Astrocyte (in vitro differentiated cells and primary cell): Measurements from ENCODE around the gene JMJD1C. TPM values are rescaled to one million over a fixed set of nuclear protein-coding genes. Genes with fewer than 3 reads are reported as not detected.

ENCODE experiments used
- DNase-seq: peaks from one replicate; pipeline ENCODE4 v3.0.0-alpha.2; 2010; ENCODE audit warnings: low read depth
- FAIRE-seq: peaks from 2 replicates; lab custom pipeline; 2011; peaks lifted over from hg19 to GRCh38; lab: Jason Lieb, UNC
- H2AFZ ChIP-seq: 2 replicates; pipeline ENCODE4 v1.6.0; 2012; ENCODE audit warnings: low read depth, low read length, inconsistent platforms
- H3K27ac ChIP-seq: 2 replicates; pipeline ENCODE4 v1.5.1; 2011; ENCODE audit warnings: low read depth, low read length, inconsistent platforms
- H3K27me3 ChIP-seq: 2 replicates; pipeline ENCODE4 v1.6.0; 2011; ENCODE audit warnings: low read length, inconsistent platforms; ENCODE audit not compliant: insufficient read depth
- H3K36me3 ChIP-seq: 2 replicates; pipeline ENCODE4 v1.5.1; 2011; ENCODE audit warnings: low read length, inconsistent platforms; ENCODE audit not compliant: insufficient read depth
- H3K4me1 ChIP-seq: 2 replicates; pipeline ENCODE4 v1.5.1; 2011; ENCODE audit warnings: low read length, inconsistent platforms; ENCODE audit not compliant: insufficient read depth
- H3K4me2 ChIP-seq: 2 replicates; pipeline ENCODE4 v1.6.0; 2012; ENCODE audit warnings: low read length, inconsistent platforms
- H3K4me3 ChIP-seq: 2 replicates; pipeline ENCODE4 v1.5.1; 2011; ENCODE audit warnings: low read depth, mild to moderate bottlenecking, low read length, inconsistent platforms; ENCODE audit not compliant: insufficient read depth
- H3K79me2 ChIP-seq: 2 replicates; pipeline ENCODE4 v1.6.0; 2012; ENCODE audit warnings: mild to moderate bottlenecking, low read length, inconsistent platforms; ENCODE audit not compliant: insufficient read depth
- H3K9ac ChIP-seq: 2 replicates; pipeline ENCODE4 v1.6.0; 2012; ENCODE audit warnings: mild to moderate bottlenecking, low read length, inconsistent platforms
- H3K9me3 ChIP-seq: 2 replicates; pipeline ENCODE4 v1.5.1; 2012; ENCODE audit warnings: low read depth, mild to moderate bottlenecking, low read length, inconsistent platforms; ENCODE audit not compliant: insufficient read depth
- H4K20me1 ChIP-seq: 2 replicates; pipeline ENCODE4 v1.6.0; 2012; ENCODE audit warnings: low read length, inconsistent platforms; ENCODE audit not compliant: insufficient read depth
- H3K27ac Mint-ChIP-seq: one replicate; pipeline ENCODE4 v1.8.0; 2021; ENCODE audit warnings: mild to moderate bottlenecking, mixed read lengths; ENCODE audit not compliant: unreplicated experiment
- H3K27me3 Mint-ChIP-seq: one replicate; pipeline ENCODE4 v1.8.0; 2021; ENCODE audit warnings: low read depth, mixed read lengths; ENCODE audit not compliant: unreplicated experiment
- H3K36me3 Mint-ChIP-seq: one replicate; pipeline ENCODE4 v1.8.0; 2021; ENCODE audit warnings: low read depth, mixed read lengths; ENCODE audit not compliant: unreplicated experiment
- H3K4me1 Mint-ChIP-seq: one replicate; pipeline ENCODE4 v1.8.0; 2021; ENCODE audit warnings: low read depth, mixed read lengths; ENCODE audit not compliant: unreplicated experiment
- H3K4me3 Mint-ChIP-seq: one replicate; pipeline ENCODE4 v1.8.0; 2021; ENCODE audit warnings: mild to moderate bottlenecking, moderate library complexity, mixed read lengths; ENCODE audit not compliant: unreplicated experiment
- H3K9me3 Mint-ChIP-seq: one replicate; pipeline ENCODE4 v1.8.0; 2021; ENCODE audit warnings: mild to moderate bottlenecking, mixed read lengths; ENCODE audit not compliant: unreplicated experiment
- CTCF ChIP-seq: IDR thresholded peaks from 2 replicates; pipeline ENCODE4 v1.5.1; 2011; ENCODE audit warnings: low read depth, mild to moderate bottlenecking, inconsistent platforms, low read length, moderate library complexity; ENCODE audit not compliant: insufficient read depth
- EZH2 ChIP-seq: IDR thresholded peaks from 2 replicates; pipeline ENCODE4 v1.6.1; 2012; ENCODE audit warnings: mild to moderate bottlenecking, low read length, inconsistent platforms; ENCODE audit not compliant: insufficient read depth
- total RNA-seq: library from RNA; stranded (reverse); gene quantifications from 2 replicates; pipeline ENCODE4 v1.2.1, GENCODE V29; 2021

Gene JMJD1C
- total RNA-seq, 1 donor from 2014 or later = 61.0 TPM

DNA sequence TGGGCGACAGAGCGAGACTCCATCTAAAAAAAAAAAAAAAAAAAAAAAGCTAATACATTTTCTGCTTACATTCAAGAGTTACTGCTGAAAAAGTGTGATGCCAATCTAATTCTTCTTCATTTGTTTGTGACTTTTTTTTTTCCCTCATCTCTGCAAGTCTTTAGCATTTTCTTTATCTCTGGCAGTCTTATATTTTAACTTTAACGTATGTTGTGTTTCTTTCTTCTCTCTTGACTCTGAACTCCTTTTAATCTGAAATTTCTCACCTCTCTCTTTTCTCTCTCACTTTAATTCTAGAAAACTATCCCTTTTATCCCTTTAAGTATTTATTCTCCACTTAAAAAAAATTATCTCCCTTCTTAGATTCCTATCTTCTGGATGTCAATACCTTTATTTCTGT is 146.5 kb downstream of the JMJD1C start:
- no peaks in the 10 kb centered on the region for H3K9me3 ChIP-seq
- FAIRE-seq (no peak), DNase-seq (no peak)
- no peak overlapping the region for H2AFZ ChIP-seq
- Mint-ChIP-seq H3K4me1 (peaks cover 3% of the 10 kb centered on the region), H3K27ac (no peak overlapping the region), H3K36me3 (no peaks in the 10 kb centered on the region), H3K27me3 (no peaks in the 10 kb centered on the region), H3K4me3 (no peak overlapping the region), H3K9me3 (no peaks in the 10 kb centered on the region)
- H3K4me1 ChIP-seq = no peaks in the 10 kb centered on the region
- no peaks in the 10 kb centered on the region for H3K27me3 ChIP-seq
- peaks cover 27% of the 10 kb centered on the region for H3K79me2 ChIP-seq
- no peaks in the 10 kb centered on the region for H3K36me3 ChIP-seq
- H3K4me2 ChIP-seq = no peak overlapping the region
- H3K27ac ChIP-seq = no peak overlapping the region
- H3K9ac ChIP-seq = no peak overlapping the region
- no peak for TF ChIP-seq CTCF
- TF ChIP-seq EZH2 = no peak
- H3K4me3 ChIP-seq = no peak overlapping the region
- peaks cover 14% of the 10 kb centered on the region for H4K20me1 ChIP-seq

- no peak for FAIRE-seq
- H3K9me3 Mint-ChIP-seq = no peaks in the 10 kb centered on the region
- TF ChIP-seq EZH2 (no peak), CTCF (no peak)
These were observed 147.3 kb downstream of the JMJD1C start for GRCh38 chr10:63318491-63318890.

DNA sequence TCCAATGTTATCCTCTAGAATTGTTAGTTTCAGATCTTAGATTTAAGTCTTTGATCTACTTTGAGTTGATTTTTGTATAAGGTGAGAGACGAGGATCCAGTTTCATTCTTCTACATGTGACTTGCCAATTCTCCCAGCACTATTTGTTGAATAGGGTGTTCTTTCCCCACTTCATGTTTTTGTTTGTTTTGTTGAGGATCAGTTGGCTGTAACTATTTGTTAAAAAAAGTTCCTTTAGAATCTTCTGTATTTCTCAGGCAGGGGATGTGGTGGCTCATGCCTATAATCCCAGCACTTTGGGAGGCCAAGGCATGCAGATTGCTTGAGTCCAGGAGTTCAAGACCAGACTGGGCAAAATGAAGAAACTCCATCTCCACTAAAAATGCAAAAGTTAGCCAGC is 151.8 kb downstream of the JMJD1C start:
- Histone ChIP-seq H3K36me3 (no peaks in the 10 kb centered on the region), H2AFZ (no peak overlapping the region), H3K79me2 (peaks cover 24% of the 10 kb centered on the region), H3K27ac (no peak overlapping the region), H3K9ac (no peak overlapping the region), H3K4me3 (no peak overlapping the region), H4K20me1 (peaks cover under 1% of the 10 kb centered on the region), H3K4me1 (no peaks in the 10 kb centered on the region), H3K9me3 (no peaks in the 10 kb centered on the region), H3K4me2 (no peak overlapping the region), H3K27me3 (no peaks in the 10 kb centered on the region)
- Mint-ChIP-seq H3K27me3 (no peaks in the 10 kb centered on the region), H3K9me3 (no peaks in the 10 kb centered on the region), H3K36me3 (no peaks in the 10 kb centered on the region), H3K4me1 (peaks cover 1% of the 10 kb centered on the region), H3K4me3 (no peak overlapping the region), H3K27ac (no peak overlapping the region)
- FAIRE-seq (no peak), DNase-seq (no peak)
- no peak for TF ChIP-seq EZH2

More at GRCh38 chr10:63318491-63318890, 147.3 kb downstream of the JMJD1C start:
- Mint-ChIP-seq H3K27ac (no peak overlapping the region), H3K4me3 (no peak overlapping the region), H3K36me3 (no peaks in the 10 kb centered on the region), H3K27me3 (no peaks in the 10 kb centered on the region), H3K4me1 (no peaks in the 10 kb centered on the region)
- no peak overlapping the region for H3K4me3 ChIP-seq
- H4K20me1 ChIP-seq = peaks cover 9% of the 10 kb centered on the region
- H3K27ac ChIP-seq = no peak overlapping the region
- H3K4me2 ChIP-seq = no peak overlapping the region
- H3K4me1 ChIP-seq = no peaks in the 10 kb centered on the region
- H3K79me2 ChIP-seq = peaks cover 21% of the 10 kb centered on the region
- no peaks in the 10 kb centered on the region for H3K9me3 ChIP-seq
- H3K9ac ChIP-seq = no peak overlapping the region
- no peak for DNase-seq
- H2AFZ ChIP-seq = no peak overlapping the region
- H3K27me3 ChIP-seq = no peaks in the 10 kb centered on the region
- H3K36me3 ChIP-seq = no peaks in the 10 kb centered on the region
